ENCODE measurements around the gene GFPT1.

DNA sequence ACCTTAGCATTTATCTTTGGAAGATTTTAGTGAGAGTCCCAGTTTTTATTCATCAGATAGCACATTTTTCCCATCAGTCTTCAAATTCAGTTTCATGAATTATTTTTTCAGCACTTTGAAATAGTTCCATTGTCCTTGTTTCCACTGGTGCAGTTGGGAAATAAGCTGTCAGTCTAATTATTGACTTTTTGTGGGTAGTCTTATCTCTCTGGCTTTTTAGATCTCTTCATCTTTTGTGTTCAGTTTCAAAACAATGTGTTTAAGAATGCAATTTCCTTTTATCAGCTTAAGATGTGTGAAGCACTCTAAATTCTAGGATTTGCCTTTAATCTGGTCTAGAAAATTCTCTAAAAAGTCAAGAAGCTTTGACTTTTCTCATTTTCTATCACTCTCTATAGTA is 70.5 kb downstream of the GFPT1 start:
- TF ChIP-seq CTCF (IDR thresholded peaks at IDR 0.05), result no peak
- TF ChIP-seq POLR2A (IDR thresholded peaks at IDR 0.05), result no peak

All from adrenal gland (tissue), 5 donors.